ENCODE measurements around the gene MAGI2.
A peak's percentile ranks its signal among the peaks of the same experiment; 100 is the strongest.

MAGI2 gene

DNA sequence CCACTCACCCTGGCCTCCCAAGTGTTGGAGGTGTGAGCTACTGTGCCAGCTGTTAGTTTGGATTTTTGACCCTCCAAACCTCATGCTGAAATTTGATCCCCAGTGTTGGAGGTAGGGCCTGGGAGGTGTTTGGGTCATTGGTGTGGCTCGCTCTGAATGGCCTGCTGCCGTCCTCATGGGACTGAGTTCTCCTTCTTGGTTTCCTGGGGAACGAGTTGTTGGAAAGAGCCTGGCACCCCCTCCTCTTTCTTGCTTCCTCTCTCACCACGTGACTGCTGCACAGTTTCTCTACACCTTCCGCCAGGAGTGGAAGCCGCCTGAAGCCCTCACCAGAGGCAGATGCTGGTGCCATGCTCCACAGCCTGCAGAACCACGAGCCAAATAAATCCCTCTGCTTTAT lies 1401.4 kb downstream of the MAGI2 start:
- DNase-seq, result no peak

DNA sequence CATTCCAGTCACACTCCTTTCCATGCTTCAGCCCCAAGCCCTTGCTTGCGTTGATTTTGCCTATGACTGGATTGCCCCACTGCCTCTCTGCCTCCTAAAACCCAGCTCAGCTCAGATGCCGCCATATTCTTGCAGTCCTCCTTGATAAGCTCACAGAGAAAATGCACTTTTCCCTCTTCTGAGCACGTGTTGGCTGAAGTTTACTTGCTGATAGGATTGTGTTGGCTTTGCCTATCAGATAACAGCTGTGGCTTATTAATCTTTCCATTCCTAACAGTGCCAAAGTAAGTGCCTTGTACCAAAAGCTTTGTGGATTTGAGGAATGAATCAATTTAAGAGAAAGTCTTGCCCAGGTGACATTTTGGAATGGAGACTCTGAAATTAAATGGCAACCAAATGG lies 1405.7 kb downstream of the MAGI2 start:
- no peak for DNase-seq

DNA sequence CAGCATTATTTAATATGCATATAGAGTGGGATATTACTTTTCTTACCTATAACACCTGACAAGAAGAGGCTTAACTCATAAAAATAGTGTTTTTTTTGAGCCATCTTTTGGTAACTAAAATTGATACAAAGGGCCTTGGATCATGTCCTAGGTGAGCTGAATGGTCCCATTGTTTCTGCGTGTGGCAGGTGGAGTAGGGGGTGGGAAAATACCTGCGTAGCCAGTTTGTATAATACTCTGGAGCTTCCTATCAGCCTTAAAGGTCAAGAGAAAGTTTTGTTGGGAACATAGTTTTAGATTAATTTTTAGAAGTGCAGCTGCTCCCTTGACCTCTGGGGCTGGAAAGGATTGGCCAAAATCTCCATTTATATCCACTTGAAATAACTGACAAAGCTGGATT lies 1410.3 kb downstream of the MAGI2 start:
- DNase-seq, result no peak

DNA sequence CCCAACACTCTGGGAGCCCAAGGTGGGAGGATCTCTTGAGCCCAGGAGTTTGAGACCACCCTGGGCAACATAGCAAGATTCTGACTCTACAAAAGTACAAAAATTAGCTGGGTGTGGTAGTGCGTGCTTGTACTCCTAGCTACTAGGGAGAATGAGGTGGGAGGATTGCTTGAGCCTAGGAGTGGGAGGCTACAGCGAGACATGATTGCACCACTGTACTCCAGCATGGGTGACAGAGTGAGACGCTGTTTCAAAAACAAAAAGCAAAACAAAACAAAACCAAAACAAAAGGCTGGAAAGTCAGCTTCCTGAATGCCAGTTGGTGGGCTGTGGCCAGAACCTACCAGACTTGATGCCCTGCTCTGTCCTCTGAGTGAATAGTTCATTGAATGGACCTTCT lies 1412.0 kb downstream of the MAGI2 start:
- no peak for DNase-seq

DNA sequence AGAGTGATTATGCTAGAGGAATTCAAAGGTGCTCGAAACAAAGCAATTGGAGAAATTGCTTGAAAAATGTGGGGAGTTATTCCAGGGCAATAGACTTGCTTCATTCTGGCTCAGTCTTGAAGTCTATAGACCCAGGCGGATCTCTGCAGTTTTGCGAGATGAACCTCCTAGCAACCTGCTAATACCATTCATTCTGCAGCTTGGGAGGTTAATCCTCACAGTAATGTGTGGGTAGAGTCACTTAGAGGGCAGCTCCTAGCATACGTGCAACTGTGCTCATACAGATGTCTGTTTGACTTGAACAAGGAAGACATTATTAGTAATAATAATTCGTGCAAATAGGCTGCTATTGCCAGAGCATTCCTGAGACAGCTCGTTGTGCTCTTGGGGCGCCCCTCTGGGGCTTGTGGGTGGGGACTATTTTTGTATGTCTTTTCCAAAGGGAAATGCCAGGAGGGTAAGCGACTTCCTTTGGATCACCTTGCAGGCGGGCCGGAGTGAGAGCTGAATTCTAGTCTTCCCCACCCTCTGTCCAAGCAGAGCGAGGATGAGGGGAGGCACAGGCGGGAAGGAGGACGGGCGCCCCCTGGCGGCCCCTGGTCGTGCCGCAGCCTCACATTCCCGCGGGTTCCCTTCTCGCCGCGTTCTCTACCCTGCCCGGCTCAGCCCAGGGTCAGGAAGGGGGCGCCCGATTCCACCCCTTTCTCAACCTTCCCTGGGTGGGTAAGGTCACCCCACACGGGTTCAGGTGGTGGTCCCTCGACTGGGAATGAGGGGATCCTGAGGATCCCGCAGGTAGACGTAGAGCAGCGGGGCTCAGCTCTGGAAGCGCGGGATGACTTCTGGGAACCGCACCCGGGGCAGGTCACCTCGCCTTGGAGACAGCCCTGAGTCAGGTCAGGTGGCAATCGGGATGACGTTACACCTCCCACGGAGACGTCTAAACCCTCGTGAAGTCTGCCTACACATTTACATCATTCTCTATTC lies 1413.4 kb downstream of the MAGI2 start:
- peak in 1 of 2 experiments; percentile 39 for DNase-seq

DNA sequence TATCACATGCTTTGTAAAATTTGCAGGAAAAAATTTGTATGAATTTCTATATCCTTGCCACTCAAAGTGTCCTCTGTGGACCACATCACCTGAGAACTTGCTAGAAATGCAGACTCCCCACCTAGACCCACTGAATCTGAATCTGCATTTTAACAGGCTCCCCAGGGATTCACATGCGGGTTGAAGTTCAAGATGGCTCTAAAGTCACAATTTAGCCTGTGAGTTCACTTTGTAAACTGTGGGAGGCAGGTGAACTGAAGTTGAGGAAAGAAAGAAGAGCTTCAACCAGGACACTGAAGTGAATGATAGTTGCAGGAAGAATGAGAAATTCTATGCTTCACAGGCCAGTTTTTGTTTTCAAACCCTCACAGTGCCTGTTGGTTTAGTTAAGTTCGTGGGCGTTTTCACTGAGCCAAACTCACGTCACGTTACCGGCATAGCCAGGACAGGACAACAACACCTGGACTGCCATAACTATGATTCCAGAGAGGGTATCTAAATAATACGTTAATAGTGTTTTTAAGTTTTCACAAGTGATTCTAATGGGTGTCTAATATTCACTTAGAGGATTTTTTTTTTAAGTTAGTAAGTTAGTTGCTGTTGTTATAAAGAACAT lies 1414.9 kb downstream of the MAGI2 start:
- DNase-seq, result no peak

DNA sequence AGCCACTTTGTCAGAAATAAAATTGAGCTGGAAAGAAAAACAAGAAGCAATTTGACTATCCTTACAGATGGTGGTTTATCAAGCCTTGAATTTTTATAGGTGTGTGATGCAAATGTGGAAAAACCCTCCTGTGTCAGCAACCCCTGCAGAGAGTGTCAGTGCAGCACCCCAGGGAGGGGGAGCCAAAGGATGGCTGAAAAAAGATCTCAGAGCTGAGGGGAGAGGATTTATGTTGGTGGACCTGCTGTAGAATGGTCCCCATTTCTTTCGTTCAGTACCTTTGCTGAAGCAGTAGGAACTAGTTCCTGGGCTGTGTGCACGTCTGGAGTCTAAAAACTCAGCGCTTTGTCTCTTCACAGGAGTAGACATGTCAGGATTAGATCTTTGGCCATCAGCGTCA lies 1415.9 kb downstream of the MAGI2 start:
- no peak for DNase-seq

DNA sequence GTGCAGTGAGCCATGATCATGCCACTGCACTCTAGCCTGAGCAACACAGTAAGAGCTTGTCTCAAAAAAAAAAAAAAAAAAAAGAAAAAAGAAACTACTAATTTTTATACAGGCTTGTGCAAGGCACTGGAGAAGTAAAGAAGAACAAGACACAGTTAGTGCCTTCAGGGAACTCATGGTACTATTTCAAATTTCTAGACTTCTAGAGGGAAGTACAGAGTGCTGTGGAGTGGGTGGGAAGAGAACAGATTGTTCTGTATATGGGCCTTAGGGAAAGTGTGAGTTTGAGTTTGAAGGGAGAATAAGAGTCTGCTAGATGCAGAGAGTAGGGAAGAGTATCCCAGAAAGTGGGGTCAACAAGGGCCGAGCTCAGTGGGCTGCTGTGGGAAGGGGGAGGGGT lies 1420.1 kb downstream of the MAGI2 start:
- DNase-seq, result no peak

DNA sequence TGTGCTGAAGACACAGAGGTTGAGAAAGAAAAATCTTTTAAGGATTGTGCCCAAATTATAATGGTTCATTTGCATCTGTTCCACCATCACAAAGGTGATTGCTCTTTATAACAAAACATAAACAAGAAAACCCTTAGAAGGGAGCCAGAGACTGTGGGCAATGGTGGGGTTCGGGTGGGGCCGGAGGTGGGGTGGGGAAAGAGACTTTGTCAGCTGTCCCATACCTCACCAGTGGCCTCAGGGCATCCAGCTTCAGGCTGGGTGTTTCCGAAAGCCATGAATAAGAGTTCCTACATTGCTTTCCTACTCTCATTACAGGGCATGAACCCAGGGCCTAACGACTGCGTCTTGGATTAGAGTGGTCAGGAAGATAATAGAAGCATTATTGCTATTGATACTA lies 1427.0 kb downstream of the MAGI2 start:
- DNase-seq, result no peak

DNA sequence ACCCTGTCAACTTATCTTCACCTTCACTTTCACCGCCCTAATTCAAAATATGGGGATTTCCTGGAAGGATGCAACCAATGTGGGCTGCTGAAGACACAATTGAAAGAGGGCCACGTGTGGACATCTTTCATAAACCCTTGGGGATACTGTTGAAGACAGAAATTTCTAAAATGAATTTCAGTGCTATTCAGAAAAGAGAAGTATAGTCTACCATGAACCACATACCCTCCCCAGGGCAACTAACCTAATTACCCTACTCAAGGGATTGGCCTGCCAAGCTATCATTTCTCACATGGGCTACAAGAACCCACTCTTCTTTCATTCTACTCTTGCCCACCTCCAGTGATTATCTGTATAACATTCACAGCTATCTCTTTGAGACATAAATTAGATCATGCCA lies 1428.9 kb downstream of the MAGI2 start:
- no peak for DNase-seq

DNA sequence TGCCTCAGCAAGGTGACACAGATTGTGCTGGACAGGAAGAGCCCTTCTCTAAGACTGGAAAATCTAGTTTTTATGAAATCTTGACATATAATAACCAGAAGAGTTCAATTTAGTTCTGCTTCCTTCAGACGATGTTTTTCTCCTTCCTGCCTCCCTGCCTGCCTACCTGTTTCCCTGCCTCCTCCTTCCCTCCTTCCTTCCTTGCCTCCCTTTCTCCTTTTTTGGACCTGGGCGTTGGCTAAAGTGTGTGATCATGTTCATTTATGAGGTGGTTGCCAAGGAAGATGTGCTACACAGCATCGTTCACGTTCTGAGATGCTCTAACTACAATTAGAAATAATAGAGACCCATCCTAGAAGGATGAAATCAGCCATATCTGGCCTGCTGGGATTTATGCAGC lies 1430.3 kb downstream of the MAGI2 start:
- DNase-seq, result no peak

DNA sequence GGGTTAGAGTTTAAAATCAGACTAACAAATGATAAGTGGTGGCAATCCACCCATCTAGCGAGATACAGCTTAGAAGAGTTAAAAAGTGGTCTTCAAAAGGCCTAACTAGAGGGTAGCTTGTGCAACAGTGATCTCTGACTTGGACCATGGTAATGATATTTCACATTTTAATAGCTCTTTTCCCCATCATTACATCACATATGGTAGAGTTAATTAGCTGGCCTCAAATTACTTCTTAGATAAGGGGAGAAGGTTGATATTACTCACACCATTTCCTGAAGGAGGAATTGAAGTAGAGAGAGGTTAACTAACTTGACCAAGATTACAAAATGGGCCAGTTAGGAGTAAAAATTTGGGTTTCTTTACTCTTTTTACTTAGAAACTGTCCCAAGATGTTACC lies 1431.3 kb downstream of the MAGI2 start:
- no peak for DNase-seq

DNA sequence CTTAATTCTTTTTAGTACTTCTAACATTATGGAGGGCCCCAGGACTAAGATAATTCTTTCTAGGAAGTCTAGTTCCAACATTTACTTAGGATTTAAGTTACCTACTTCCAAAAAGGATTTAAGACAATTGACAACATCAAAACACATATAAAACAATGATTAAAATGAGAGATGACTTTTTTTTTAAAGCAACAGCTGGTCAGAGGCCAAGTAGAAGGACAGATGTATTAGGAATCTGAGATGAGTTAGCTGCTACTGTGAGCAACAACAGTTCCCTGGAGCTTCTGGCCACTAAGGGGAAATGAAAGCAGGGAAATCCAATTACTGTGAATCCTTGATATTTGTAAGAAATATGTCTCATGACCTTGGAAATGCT lies 1432.6 kb downstream of the MAGI2 start:
- DNase-seq, result no peak

DNA sequence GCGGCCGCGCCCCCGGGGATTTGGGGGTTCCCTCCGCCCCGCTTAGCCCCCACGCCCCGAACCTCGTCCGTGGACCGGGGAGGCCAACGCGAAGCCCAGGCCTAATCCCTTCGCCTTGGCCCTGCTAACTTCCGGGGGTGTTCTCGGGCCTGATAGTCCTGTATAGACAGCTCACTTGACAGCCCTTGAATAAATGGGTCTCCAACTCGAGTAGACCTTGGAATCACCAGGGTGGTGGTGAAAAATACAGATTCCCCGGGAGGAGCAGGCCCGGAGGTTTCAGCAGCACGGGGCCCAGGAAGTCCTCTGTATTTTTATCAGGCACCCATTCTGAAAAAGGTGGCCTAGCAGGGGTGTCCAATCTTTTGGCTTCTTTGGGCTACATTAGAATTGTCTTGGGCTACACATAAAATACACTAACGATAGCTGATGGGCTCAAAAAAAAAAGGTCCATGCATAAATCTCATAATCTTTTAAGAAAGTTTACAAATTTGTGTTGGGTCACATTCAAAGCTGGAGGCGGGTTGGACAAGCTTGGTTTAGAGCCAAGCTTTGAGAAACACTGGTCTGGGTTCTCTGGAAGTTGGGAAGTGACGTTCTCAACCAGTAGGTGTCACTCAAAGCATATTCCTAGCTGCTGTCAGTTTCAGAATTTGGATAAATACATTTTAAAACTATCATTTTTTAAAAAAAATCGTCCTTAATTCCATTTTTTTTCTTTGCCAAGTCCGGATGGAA lies 1433.2 kb downstream of the MAGI2 start:
- DNase-seq, result no peak

DNA sequence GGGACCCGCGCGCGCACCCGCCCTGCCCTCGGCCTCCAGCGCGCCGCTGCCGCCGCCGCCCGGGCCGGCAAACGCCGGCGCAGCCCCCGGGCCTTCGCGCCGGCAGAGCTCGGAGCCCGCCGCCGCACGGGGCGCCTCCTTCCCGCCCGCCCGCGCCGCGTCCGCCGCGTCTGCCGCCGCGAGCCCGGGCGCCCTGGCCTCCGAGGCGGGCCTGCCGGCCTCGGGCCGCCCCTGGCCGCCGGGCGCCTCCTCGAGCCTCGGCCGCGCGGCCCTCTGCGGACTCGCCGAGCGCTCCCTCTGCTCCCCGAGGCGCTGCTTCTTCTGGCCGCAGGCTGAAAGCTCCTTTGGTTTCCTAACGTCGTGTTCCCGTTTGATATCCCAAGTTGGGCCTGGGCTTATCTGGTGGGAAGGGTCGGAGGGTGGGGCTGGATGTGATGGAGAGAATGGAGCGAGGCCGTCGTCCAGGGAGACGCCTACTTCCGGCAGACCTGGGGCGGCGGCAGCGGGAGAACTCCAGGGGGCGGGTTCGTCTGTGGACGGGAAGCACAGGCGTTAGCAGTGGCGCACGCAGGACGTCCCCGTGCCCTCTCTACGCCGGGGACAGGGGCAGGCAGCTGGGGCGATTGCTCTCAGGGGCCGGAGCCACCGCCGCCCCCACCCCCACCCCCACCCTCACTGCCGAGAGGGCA lies 1433.9 kb downstream of the MAGI2 start:
- peak; percentile 25 to 65 for DNase-seq

DNA sequence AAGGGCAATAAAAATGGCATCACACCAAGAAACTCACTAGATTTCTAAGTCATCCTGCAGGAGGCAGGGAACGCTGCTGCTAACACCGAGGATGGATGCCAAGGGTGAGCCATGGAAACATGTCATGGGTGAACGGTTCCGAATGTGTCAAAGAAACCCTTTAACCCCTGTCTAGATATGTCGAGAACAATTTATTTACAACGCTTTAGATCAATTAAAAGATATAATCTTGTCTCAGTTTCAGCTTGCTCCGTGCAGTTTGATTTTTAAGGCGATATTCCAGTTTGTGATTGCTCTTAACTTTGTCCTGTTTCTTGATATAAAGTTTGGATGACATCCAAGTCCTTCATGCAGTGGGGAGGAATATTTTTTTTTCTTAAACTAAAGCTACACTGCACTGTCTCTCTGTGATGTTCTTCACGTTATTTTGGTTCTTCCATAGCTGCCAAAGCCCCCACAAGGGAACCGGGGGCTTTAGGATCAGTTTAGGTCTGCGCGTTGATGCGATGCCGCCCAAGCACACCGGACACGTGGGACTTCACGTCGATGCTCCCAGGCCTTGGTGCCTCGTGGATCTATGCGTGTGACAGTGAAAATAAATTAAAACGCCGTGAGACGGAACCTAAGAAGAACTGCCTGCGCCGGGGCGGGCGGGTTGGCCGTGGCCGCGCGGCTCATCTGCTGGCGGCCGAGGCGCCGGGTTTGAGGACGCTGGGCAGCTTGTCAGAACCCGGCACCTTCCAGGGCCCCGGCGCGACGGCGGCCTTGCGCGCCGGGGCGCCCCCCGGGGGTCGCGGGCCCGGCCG lies 1434.6 kb downstream of the MAGI2 start:
- DNase-seq, result peak in 1 of 2 experiments; percentile 15

DNA sequence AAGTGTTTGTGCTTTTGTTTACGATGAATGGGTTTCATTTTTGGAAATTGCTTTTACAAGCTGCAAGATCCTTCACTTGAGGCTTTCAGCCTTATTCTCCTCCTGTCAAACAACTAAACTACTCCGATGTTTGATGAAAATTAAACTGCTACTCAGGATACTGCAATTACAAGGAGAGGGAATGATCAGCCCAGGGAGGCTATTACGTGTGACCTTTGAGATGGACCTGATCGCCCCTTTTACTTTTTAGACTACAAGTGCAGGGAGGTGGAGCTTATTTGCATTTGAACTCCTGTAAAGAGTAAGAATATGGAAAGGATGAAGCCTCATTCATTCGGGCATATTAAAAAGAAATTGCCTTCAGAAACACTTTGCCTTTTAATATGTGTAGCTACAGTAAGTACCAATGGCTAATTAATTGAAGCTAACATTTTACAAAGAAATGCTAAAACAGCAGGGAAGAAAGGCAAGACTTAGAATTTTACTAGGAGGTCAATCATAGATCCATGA lies 1435.8 kb downstream of the MAGI2 start:
- no peak for DNase-seq

DNA sequence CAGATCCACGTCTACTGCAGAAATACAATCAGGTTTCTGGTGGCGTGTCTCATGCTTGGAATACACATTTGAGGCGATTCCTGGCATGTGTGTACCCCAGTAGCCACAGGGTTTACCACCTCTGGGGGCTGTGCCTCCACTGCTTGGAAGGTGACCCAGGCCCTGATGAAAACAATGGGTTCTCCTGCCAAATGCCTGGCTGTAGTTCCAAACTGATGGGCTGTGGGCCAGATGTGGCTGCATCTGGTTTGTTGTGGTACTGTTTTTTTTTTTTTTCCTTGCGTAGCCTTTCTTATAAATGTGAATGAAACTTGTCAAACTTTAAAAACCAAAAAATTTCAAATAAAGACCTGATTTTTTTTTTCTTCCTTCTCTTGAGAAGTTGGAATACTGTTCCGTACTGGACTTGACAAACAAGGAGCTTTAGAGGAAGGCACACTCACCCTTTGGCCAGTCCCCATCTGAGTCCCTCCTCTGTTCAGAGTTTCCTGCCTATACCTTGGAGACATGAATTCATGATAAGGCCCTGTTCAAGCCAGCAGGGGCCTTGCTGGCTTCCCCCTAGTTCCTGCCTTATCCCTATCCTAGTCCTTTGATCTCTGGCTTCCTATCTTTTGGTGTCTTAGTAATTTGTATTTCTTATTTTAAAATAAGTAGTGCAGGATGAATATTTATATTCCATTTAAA lies 1437.8 kb downstream of the MAGI2 start:
- DNase-seq, result no peak

DNA sequence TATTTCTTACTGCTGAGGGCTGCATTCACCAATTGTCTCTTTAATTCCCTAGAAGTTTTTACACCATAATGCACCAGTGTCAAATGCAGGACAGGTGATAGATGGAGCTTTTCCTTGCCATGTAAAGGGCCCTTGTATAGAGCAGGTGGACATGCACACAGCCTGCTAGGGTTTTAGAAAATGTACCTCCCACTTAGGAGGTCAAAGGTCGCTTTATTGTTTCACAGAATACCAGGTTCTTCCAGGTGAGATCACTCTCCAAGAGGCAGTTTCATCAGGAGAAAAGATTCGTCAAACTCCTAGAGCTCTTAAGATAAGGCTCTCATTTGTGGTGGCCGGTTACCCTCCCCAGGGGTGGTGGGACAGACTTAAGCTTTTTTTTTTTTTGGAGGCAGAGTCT lies 1439.1 kb downstream of the MAGI2 start:
- no peak for DNase-seq

DNA sequence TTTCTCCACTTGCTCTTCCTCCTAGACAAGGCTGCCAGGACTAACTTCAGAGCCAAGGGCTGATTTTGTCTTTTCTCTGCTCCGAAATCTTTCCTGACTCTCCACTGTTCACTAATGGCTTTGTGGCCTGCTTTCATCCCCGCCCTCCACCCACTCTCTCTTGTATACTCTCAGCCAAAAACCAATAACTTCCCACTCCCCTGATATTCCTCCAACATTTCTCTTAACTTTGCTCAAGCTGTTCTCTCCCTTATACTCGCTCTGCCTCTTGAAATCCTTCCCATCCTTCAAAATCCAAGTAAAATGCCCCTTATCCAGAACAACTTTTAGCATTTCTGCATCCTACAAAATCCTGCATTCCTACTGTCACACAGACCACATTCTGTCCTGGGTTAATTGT lies 1440.1 kb downstream of the MAGI2 start:
- no peak for DNase-seq

DNA sequence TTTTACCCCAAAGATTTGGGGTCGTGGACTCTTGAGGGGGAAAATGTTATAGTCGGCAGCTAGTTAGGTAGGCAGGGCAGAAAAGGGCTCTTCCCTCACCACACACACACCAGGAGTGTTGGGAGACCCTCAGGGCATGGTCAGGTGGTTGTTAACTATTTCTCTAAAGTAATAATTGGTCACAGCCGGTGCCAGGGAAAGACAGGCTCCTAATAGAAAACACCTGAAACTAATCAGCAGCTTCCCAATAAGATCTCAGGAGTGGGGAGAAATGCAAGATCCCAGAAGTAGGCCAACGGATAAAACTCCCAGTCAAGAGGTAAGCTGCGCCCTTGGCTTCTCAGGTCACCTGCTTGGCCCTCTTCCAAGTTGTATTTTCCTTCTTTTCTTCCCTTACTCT lies 1441.8 kb downstream of the MAGI2 start:
- DNase-seq, result no peak
